ENCODE measurements around the gene AFAP1.

AFAP1 gene

GRCh38 chr4:7967063-7967440 is 27.4 kb upstream of the AFAP1 start:
- H3K9me3 ChIP-seq (ENCODE audit: control insufficient read depth, low read length): no peaks in the 10 kb centered on the region
- no peaks in the 10 kb centered on the region for H3K36me3 ChIP-seq (ENCODE audit: control insufficient read depth, insufficient read depth, low read length)
- no peaks in the 10 kb centered on the region for H3K27me3 ChIP-seq (ENCODE audit: control insufficient read depth, insufficient read depth, low read length)
- H3K4me1 ChIP-seq (ENCODE audit: control insufficient read depth, insufficient read depth, low read length): peaks cover 51% of the 10 kb centered on the region
- H3K4me3 ChIP-seq (ENCODE audit: low read length): no peak overlapping the region
- no peak overlapping the region for H3K9ac ChIP-seq (ENCODE audit: low read length)

- Histone ChIP-seq H3K9ac (ENCODE audit: low read length) (no peak overlapping the region), H3K4me3 (ENCODE audit: low read length) (no peak overlapping the region), H3K9me3 (ENCODE audit: control insufficient read depth, low read length) (no peaks in the 10 kb centered on the region), H3K36me3 (ENCODE audit: control insufficient read depth, insufficient read depth, low read length) (no peaks in the 10 kb centered on the region), H3K4me1 (ENCODE audit: control insufficient read depth, insufficient read depth, low read length) (peaks cover 45% of the 10 kb centered on the region), H3K27me3 (ENCODE audit: control insufficient read depth, insufficient read depth, low read length) (no peaks in the 10 kb centered on the region)
Observed at GRCh38 chr4:7966281-7967062, 26.8 kb upstream of the AFAP1 start.

- peaks cover 47% of the 10 kb centered on the region for H3K4me1 ChIP-seq (ENCODE audit: control insufficient read depth, insufficient read depth, low read length)
- H3K9me3 ChIP-seq (ENCODE audit: control insufficient read depth, low read length): no peaks in the 10 kb centered on the region
- H3K36me3 ChIP-seq (ENCODE audit: control insufficient read depth, insufficient read depth, low read length): no peaks in the 10 kb centered on the region
- H3K4me3 ChIP-seq (ENCODE audit: low read length): no peak overlapping the region
- no peaks in the 10 kb centered on the region for H3K27me3 ChIP-seq (ENCODE audit: control insufficient read depth, insufficient read depth, low read length)
- H3K9ac ChIP-seq (ENCODE audit: low read length): no peak overlapping the region
Observed at GRCh38 chr4:7964890-7965662, 25.4 kb upstream of the AFAP1 start.

- H3K36me3 ChIP-seq (ENCODE audit: control insufficient read depth, insufficient read depth, low read length): no peaks in the 10 kb centered on the region
- no peaks in the 10 kb centered on the region for H3K27me3 ChIP-seq (ENCODE audit: control insufficient read depth, insufficient read depth, low read length)
- no peak overlapping the region for H3K4me3 ChIP-seq (ENCODE audit: low read length)
- H3K9ac ChIP-seq (ENCODE audit: low read length): no peak overlapping the region
- H3K9me3 ChIP-seq (ENCODE audit: control insufficient read depth, low read length): no peaks in the 10 kb centered on the region
- H3K4me1 ChIP-seq (ENCODE audit: control insufficient read depth, insufficient read depth, low read length): peaks cover 43% of the 10 kb centered on the region
Observed at GRCh38 chr4:7964459-7964858, 24.8 kb upstream of the AFAP1 start.

GRCh38 chr4:7963691-7964090 is 24.0 kb upstream of the AFAP1 start:
- H3K9me3 ChIP-seq (ENCODE audit: control insufficient read depth, low read length): no peaks in the 10 kb centered on the region
- H3K27me3 ChIP-seq (ENCODE audit: control insufficient read depth, insufficient read depth, low read length): no peaks in the 10 kb centered on the region
- peaks cover 39% of the 10 kb centered on the region for H3K4me1 ChIP-seq (ENCODE audit: control insufficient read depth, insufficient read depth, low read length)
- H3K9ac ChIP-seq (ENCODE audit: low read length): no peak overlapping the region
- no peaks in the 10 kb centered on the region for H3K36me3 ChIP-seq (ENCODE audit: control insufficient read depth, insufficient read depth, low read length)
- no peak overlapping the region for H3K4me3 ChIP-seq (ENCODE audit: low read length)

- no peaks in the 10 kb centered on the region for H3K27me3 ChIP-seq (ENCODE audit: control insufficient read depth, insufficient read depth, low read length)
- no peaks in the 10 kb centered on the region for H3K36me3 ChIP-seq (ENCODE audit: control insufficient read depth, insufficient read depth, low read length)
- no peak overlapping the region for H3K4me3 ChIP-seq (ENCODE audit: low read length)
- peaks cover 34% of the 10 kb centered on the region for H3K4me1 ChIP-seq (ENCODE audit: control insufficient read depth, insufficient read depth, low read length)
- H3K9me3 ChIP-seq (ENCODE audit: control insufficient read depth, low read length): no peaks in the 10 kb centered on the region
- no peak overlapping the region for H3K9ac ChIP-seq (ENCODE audit: low read length)
Observed at GRCh38 chr4:7962609-7963508, 23.2 kb upstream of the AFAP1 start.

- Histone ChIP-seq H3K27me3 (ENCODE audit: control insufficient read depth, insufficient read depth, low read length) (no peaks in the 10 kb centered on the region), H3K36me3 (ENCODE audit: control insufficient read depth, insufficient read depth, low read length) (no peaks in the 10 kb centered on the region), H3K9ac (ENCODE audit: low read length) (peak overlapping the region; percentile 33), H3K9me3 (ENCODE audit: control insufficient read depth, low read length) (no peaks in the 10 kb centered on the region), H3K4me1 (ENCODE audit: control insufficient read depth, insufficient read depth, low read length) (peaks cover 29% of the 10 kb centered on the region), H3K4me3 (ENCODE audit: low read length) (no peak overlapping the region)
Observed at GRCh38 chr4:7960790-7961655, 21.4 kb upstream of the AFAP1 start.

- no peaks in the 10 kb centered on the region for H3K27me3 ChIP-seq (ENCODE audit: control insufficient read depth, insufficient read depth, low read length)
- no peak overlapping the region for H3K4me3 ChIP-seq (ENCODE audit: low read length)
- H3K9me3 ChIP-seq (ENCODE audit: control insufficient read depth, low read length): no peaks in the 10 kb centered on the region
- H3K4me1 ChIP-seq (ENCODE audit: control insufficient read depth, insufficient read depth, low read length): peaks cover 23% of the 10 kb centered on the region
- H3K36me3 ChIP-seq (ENCODE audit: control insufficient read depth, insufficient read depth, low read length): no peaks in the 10 kb centered on the region
- H3K9ac ChIP-seq (ENCODE audit: low read length): peak overlapping the region; percentile 33
Observed at GRCh38 chr4:7960017-7960789, 20.5 kb upstream of the AFAP1 start.

GRCh38 chr4:7959078-7959477 is 19.4 kb upstream of the AFAP1 start:
- H3K4me3 ChIP-seq (ENCODE audit: low read length): no peak overlapping the region
- no peak overlapping the region for H3K9ac ChIP-seq (ENCODE audit: low read length)
- H3K36me3 ChIP-seq (ENCODE audit: control insufficient read depth, insufficient read depth, low read length): no peaks in the 10 kb centered on the region
- no peaks in the 10 kb centered on the region for H3K9me3 ChIP-seq (ENCODE audit: control insufficient read depth, low read length)
- peaks cover 16% of the 10 kb centered on the region for H3K4me1 ChIP-seq (ENCODE audit: control insufficient read depth, insufficient read depth, low read length)
- no peaks in the 10 kb centered on the region for H3K27me3 ChIP-seq (ENCODE audit: control insufficient read depth, insufficient read depth, low read length)

GRCh38 chr4:7956934-7957656 is 17.4 kb upstream of the AFAP1 start:
- Histone ChIP-seq H3K9ac (ENCODE audit: low read length) (no peak overlapping the region), H3K4me1 (ENCODE audit: control insufficient read depth, insufficient read depth, low read length) (peaks cover 16% of the 10 kb centered on the region), H3K4me3 (ENCODE audit: low read length) (no peak overlapping the region), H3K9me3 (ENCODE audit: control insufficient read depth, low read length) (no peaks in the 10 kb centered on the region), H3K36me3 (ENCODE audit: control insufficient read depth, insufficient read depth, low read length) (no peaks in the 10 kb centered on the region), H3K27me3 (ENCODE audit: control insufficient read depth, insufficient read depth, low read length) (no peaks in the 10 kb centered on the region)

Data from mucosa of stomach (tissue), 1 donor.